Activated T-helper 2 cell treated with anti-CD3 and anti-CD28 coated beads, Interferon-gamma antibody, Interleukin-2, Interleukin-4, amounts not matched to agents 10 μg/mL and 5 μg/mL and 100 μg/mL, durations not matched to agents 14 hours and 24 hours and 36 hours (primary cell): ENCODE data around the gene ABHD2. TPM values are rescaled to one million over a fixed set of nuclear protein-coding genes. Genes with fewer than 3 reads are reported as not detected.
A peak's percentile ranks its signal among the peaks of the same experiment; 100 is the strongest.

ENCODE experiments used
- DNase-seq: peaks from one replicate; pipeline ENCODE4 v3.0.0; 2021; ENCODE audit warnings: low spot score
- H3K27ac Mint-ChIP-seq: one replicate; pipeline ENCODE4 v1.8.0; 2021; ENCODE audit warnings: mixed read lengths
- H3K27me3 Mint-ChIP-seq: one replicate; pipeline ENCODE4 v1.8.0; 2021; ENCODE audit warnings: low read depth, mixed read lengths
- H3K36me3 Mint-ChIP-seq: one replicate; pipeline ENCODE4 v1.8.0; 2021; ENCODE audit warnings: low read depth, mixed read lengths
- H3K4me1 Mint-ChIP-seq: one replicate; pipeline ENCODE4 v1.8.0; 2021; ENCODE audit warnings: low read depth, mixed read lengths
- H3K4me3 Mint-ChIP-seq: one replicate; pipeline ENCODE4 v1.8.0; 2021; ENCODE audit warnings: low read depth, mild to moderate bottlenecking, moderate library complexity, mixed read lengths
- H3K9me3 Mint-ChIP-seq: one replicate; pipeline ENCODE4 v1.8.0; 2021; ENCODE audit warnings: mixed read lengths
- intact Hi-C: fragments of 100-400 bp; cut with micrococcal nuclease; formaldehyde crosslinking; loops from one replicate; pipeline ENCODE4 v1.15.1; 2023
- total RNA-seq: library from RNA; stranded (reverse); gene quantifications from 2 replicates; pipeline ENCODE4 v1.2.3, GENCODE V29; 2022

ABHD2 gene
- total RNA-seq, 1 donor from 2014 or later: 59.3 TPM

- peaks cover 3% of the 10 kb centered on the region for H3K27me3 Mint-ChIP-seq
- H3K9me3 Mint-ChIP-seq: no peaks in the 10 kb centered on the region
- H3K27ac Mint-ChIP-seq: peak overlapping the region; percentile 15
- peak; percentile 63 for DNase-seq
- H3K4me1 Mint-ChIP-seq: peaks cover 39% of the 10 kb centered on the region
- H3K4me3 Mint-ChIP-seq: no peak overlapping the region
- peaks cover 11% of the 10 kb centered on the region for H3K36me3 Mint-ChIP-seq
- intact Hi-C loops: loop anchor here (1.0 to 5.0 kb wide), 4 partner anchors 10 to 225 kb away; no protein-coding TSS in a partner anchor
Observed at GRCh38 chr15:89206908-89207331, 118.7 kb downstream of the ABHD2 start.

DNA sequence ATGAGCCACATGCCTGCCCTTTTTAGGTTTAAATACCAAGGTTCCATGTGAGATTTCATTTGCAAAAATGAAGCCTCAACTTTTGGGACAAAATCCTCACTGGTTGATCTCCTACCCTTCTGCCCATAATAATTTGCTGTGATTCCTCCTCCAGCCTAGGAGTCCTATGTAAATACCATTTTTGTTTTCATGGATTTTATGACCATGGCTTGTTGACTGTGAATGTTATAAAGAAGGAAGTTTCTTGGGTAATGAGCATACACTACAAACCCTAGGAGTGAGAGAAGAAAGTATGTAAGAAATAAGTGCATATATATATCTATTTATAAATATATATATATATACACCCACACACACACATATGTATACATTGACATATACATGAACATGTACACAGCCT is 120.0 kb downstream of the ABHD2 start:
- Mint-ChIP-seq H3K9me3 (no peaks in the 10 kb centered on the region), H3K4me1 (peaks cover 33% of the 10 kb centered on the region), H3K27me3 (peaks cover 5% of the 10 kb centered on the region), H3K4me3 (no peak overlapping the region), H3K27ac (no peak overlapping the region), H3K36me3 (peaks cover 6% of the 10 kb centered on the region)
- intact Hi-C loops: loop anchor here (5.0 kb wide), 3 partner anchors 41 to 224 kb away; no protein-coding TSS in a partner anchor
- DNase-seq: no peak

DNA sequence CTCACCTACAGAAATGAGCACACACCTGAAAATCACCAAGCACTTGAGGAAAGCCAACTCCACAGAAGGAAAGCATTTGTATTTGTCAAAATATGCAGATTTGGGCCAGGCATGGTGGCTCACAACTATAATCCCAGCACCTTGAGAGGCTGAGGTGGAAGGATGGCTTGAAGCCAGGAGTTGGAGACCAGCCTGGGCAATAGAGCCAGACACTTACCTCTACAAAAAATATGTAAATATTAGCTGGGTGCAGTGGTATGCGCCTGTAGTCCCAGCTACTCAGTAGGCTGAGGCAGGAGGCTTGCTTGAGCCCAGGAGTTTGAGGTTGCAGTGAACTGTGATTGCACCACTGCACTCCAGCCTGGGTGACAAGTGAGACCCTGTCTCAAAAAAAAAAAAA is 120.8 kb downstream of the ABHD2 start:
- H3K27ac Mint-ChIP-seq: no peak overlapping the region
- no peaks in the 10 kb centered on the region for H3K36me3 Mint-ChIP-seq
- H3K4me3 Mint-ChIP-seq: no peak overlapping the region
- H3K27me3 Mint-ChIP-seq: peaks cover 6% of the 10 kb centered on the region
- intact Hi-C loops: loop anchor here (5.0 kb wide), 3 partner anchors 42 to 223 kb away; no protein-coding TSS in a partner anchor
- DNase-seq: no peak
- H3K4me1 Mint-ChIP-seq: peaks cover 26% of the 10 kb centered on the region
- H3K9me3 Mint-ChIP-seq: no peaks in the 10 kb centered on the region

DNA sequence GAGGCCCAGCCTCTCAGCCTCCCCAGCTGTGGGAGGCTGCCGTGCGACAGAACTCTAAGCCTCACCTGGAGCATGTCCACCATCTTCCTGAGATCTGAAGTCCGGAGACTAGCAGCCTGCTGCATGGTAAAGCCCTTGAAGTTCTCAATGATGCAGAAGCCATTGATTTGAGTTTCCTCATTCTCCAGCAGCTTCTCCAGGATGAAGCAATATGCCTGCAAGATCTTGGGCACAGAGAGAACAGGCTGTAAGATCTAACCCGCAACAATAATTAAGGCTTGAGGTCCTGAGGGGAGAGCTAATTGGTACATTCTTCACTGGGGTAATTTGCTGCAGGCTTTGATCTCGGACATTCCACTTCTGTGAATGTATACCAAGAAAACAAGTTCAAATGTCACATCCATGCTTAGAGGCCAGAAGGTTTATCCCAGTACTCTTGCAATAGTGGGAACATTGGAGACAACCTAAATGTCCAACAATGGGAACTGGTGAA is 123.5 kb downstream of the ABHD2 start:
- Mint-ChIP-seq H3K4me3 (no peak overlapping the region), H3K27me3 (peaks cover 6% of the 10 kb centered on the region), H3K4me1 (peaks cover 11% of the 10 kb centered on the region), H3K9me3 (no peaks in the 10 kb centered on the region), H3K27ac (no peak overlapping the region), H3K36me3 (no peaks in the 10 kb centered on the region)
- DNase-seq: no peak
- intact Hi-C loops: no loop called here

GRCh38 chr15:89215627-89216026 is 127.4 kb downstream of the ABHD2 start:
- DNase-seq: no peak
- Mint-ChIP-seq H3K9me3 (no peaks in the 10 kb centered on the region), H3K27me3 (peaks cover 11% of the 10 kb centered on the region), H3K27ac (no peak overlapping the region), H3K4me1 (peaks cover 4% of the 10 kb centered on the region), H3K4me3 (no peak overlapping the region), H3K36me3 (no peaks in the 10 kb centered on the region)
- intact Hi-C loops: no loop called here

GRCh38 chr15:89217031-89217430 is 128.8 kb downstream of the ABHD2 start:
- Mint-ChIP-seq H3K27me3 (peaks cover 9% of the 10 kb centered on the region), H3K36me3 (no peaks in the 10 kb centered on the region), H3K4me3 (no peak overlapping the region), H3K27ac (no peak overlapping the region), H3K9me3 (no peaks in the 10 kb centered on the region), H3K4me1 (peaks cover 4% of the 10 kb centered on the region)
- no peak for DNase-seq
- intact Hi-C loops: no loop called here

GRCh38 chr15:89217686-89218376 is 129.6 kb downstream of the ABHD2 start:
- intact Hi-C loops: no loop called here
- no peak for DNase-seq
- H3K36me3 Mint-ChIP-seq: no peaks in the 10 kb centered on the region
- H3K27ac Mint-ChIP-seq: no peak overlapping the region
- H3K27me3 Mint-ChIP-seq: peaks cover 9% of the 10 kb centered on the region
- no peak overlapping the region for H3K4me3 Mint-ChIP-seq
- peaks cover 4% of the 10 kb centered on the region for H3K4me1 Mint-ChIP-seq
- H3K9me3 Mint-ChIP-seq: no peaks in the 10 kb centered on the region

DNA sequence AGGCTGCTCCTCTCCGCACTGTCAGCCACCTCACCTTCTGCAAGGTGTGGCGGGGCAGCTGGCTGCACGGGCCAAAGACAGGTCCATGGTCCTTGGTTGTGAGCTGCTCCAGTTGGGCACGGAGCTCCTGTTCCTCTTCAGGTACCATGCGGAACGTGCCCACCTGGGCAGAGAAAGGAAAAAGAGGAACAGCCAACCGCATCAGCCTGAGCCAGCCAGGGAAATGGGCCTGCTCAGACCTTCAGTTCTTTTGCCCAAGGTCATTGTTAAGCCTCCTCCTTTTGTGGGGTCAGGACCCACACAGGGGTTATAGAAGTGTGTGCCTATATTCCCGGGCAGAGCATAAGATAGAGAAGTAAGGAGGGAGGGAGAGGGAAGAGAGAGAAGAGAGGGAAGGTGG is 130.3 kb downstream of the ABHD2 start:
- H3K9me3 Mint-ChIP-seq: no peaks in the 10 kb centered on the region
- peaks cover 4% of the 10 kb centered on the region for H3K4me1 Mint-ChIP-seq
- no peak overlapping the region for H3K27ac Mint-ChIP-seq
- no peaks in the 10 kb centered on the region for H3K36me3 Mint-ChIP-seq
- no peak for DNase-seq
- H3K4me3 Mint-ChIP-seq: no peak overlapping the region
- H3K27me3 Mint-ChIP-seq: peaks cover 5% of the 10 kb centered on the region
- intact Hi-C loops: no loop called here

- Mint-ChIP-seq H3K27me3 (peaks cover 5% of the 10 kb centered on the region), H3K4me1 (no peaks in the 10 kb centered on the region), H3K4me3 (no peak within 1 kb of the TSS), H3K27ac (no peak within 1 kb of the TSS), H3K9me3 (no peaks in the 10 kb centered on the region), H3K36me3 (no peaks in the 10 kb centered on the region)
- intact Hi-C loops: no loop called here
- DNase-seq: no peak
Observed at GRCh38 chr15:89221543-89221942, 133.3 kb downstream of the ABHD2 start, which contains the start of gene RLBP1. Gene RLBP1 (minus strand): TSS chr15:89221579. CDS start chr15:89218975, 2,604 bp downstream.

DNA sequence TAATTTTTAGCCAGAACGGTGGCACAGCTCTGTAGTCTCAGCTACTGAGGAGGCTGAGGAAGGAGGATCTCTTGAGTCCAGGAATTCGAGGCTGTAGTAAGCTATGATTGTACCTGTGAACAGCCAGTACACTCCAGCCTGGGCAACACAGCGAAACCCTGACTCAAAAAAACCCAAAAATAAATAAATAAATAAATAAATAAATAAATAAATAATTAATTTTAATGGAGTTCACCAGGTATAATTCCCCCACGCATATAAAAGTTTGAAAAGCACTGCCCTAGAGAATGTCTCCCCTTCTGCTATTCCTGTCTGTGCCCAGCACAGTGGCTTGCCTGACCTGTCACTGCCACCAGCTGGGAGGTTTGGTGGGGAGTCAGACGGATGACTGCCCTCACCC is 137.3 kb downstream of the ABHD2 start:
- no peaks in the 10 kb centered on the region for H3K36me3 Mint-ChIP-seq
- intact Hi-C loops: no loop called here
- H3K27me3 Mint-ChIP-seq: no peaks in the 10 kb centered on the region

GRCh38 chr15:89226359-89227221 is 138.3 kb downstream of the ABHD2 start:
- Mint-ChIP-seq H3K36me3 (no peaks in the 10 kb centered on the region), H3K9me3 (no peaks in the 10 kb centered on the region), H3K4me1 (peaks cover 5% of the 10 kb centered on the region), H3K4me3 (no peak overlapping the region), H3K27ac (no peak overlapping the region), H3K27me3 (no peaks in the 10 kb centered on the region)
- intact Hi-C loops: no loop called here
- no peak for DNase-seq

More for the DNA sequence above, 137.3 kb downstream of the ABHD2 start:
- no peaks in the 10 kb centered on the region for H3K9me3 Mint-ChIP-seq
- H3K4me1 Mint-ChIP-seq: peaks cover 3% of the 10 kb centered on the region
- H3K27ac Mint-ChIP-seq: no peak overlapping the region
- DNase-seq: no peak
- no peak overlapping the region for H3K4me3 Mint-ChIP-seq

DNA sequence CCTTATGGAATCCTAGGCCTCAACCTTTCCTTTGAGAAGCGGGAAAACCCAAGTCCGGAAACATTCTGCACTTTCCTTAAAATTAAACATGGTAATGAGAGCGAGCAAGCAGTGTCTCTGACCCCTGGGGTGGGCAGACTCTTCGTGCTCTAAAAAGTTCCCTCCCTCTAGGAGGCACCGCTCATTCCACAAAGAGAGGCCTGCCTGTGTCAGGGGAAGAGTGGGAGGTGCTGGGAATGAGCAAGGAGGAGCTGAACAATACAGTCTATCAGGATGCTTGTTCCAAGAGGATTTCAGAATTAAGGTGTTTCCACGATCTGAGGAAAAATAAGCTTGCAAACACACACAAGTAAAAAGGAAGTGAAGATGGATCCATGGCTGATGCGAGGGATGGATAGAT is 139.2 kb downstream of the ABHD2 start:
- peaks cover 5% of the 10 kb centered on the region for H3K27me3 Mint-ChIP-seq

GRCh38 chr15:89230277-89230676 is 142.0 kb downstream of the ABHD2 start:
- H3K4me1 Mint-ChIP-seq: peaks cover 5% of the 10 kb centered on the region
- no peak overlapping the region for H3K4me3 Mint-ChIP-seq
- DNase-seq: no peak
- no peak overlapping the region for H3K27ac Mint-ChIP-seq
- peaks cover 14% of the 10 kb centered on the region for H3K27me3 Mint-ChIP-seq
- H3K36me3 Mint-ChIP-seq: no peaks in the 10 kb centered on the region
- intact Hi-C loops: no loop called here
- H3K9me3 Mint-ChIP-seq: no peaks in the 10 kb centered on the region

More for the DNA sequence above, 139.2 kb downstream of the ABHD2 start:
- H3K36me3 Mint-ChIP-seq: no peaks in the 10 kb centered on the region
- DNase-seq: no peak
- no peak overlapping the region for H3K27ac Mint-ChIP-seq
- no peaks in the 10 kb centered on the region for H3K9me3 Mint-ChIP-seq
- intact Hi-C loops: no loop called here
- H3K4me3 Mint-ChIP-seq: no peak overlapping the region
- H3K4me1 Mint-ChIP-seq: peaks cover 5% of the 10 kb centered on the region
